Suppressor macrophage treated with lipopolysaccharide for 4 hours (primary cell): Measurements from ENCODE around the gene UBE2D4.
A peak's percentile ranks its signal among the peaks of the same experiment; 100 is the strongest.
"Not testable (repeated sequence)": the region's sequence is repeated elsewhere in the genome, so short reads cannot be mapped to it uniquely, and the experiment has no call there.

ENCODE experiments used
- DNase-seq: peaks from one replicate; pipeline ENCODE4 v3.0.0-alpha.2; 2020

UBE2D4 gene

GRCh38 chr7:43914795-43915194, 11.4 kb upstream of the UBE2D4 start:
- no peak for DNase-seq

GRCh38 chr7:43915907-43916306, 10.3 kb upstream of the UBE2D4 start:
- DNase-seq = no peak

DNA sequence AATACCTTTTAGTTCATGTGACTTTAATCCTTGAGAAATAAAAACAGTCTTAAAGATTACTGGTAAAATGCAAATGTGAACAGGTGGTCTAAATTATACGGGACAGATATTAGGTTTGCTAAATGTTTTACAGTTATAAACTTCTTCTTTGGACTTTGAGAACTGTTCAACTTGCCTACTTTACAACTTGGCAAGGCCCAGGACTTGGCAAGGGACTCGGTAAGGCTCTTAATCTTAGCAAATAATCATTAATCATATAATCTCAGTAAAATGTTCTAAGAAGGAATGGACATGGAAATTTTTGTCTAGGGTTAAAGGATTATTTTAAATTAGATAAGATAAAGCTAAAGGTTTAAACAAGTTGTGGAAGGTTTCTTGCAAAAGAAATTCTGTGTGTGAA, 4.8 kb upstream of the UBE2D4 start:
- no peak for DNase-seq

GRCh38 chr7:43922726-43923125, 3.5 kb upstream of the UBE2D4 start:
- no peak for DNase-seq

- DNase-seq = no peak
Measured at GRCh38 chr7:43926798-43927123, 525 bp downstream of the UBE2D4 start.

DNA sequence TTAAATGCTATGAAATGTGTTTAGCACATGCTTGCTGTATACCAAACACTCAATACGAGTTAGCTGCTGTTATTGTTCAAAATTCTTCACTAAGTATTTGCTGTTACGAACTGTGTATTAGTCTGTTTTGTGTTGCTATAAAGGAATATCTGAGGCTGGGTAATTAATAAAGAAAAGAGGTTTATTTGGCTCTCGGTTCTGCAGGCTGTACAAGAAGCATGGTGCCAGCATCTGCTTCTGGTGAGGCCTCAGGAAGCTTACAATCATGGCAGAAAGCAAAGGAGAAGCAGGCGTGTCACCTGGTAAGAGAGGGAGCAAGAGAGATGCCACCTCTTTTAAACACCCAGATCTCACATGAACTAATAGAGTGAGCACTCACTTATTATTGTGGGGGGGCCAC, 1.6 kb downstream of the UBE2D4 start:
- no peak for DNase-seq

- DNase-seq = no peak
Measured at GRCh38 chr7:43929529-43930457, 3.6 kb downstream of the UBE2D4 start.

- no peak for DNase-seq
Measured at GRCh38 chr7:43931346-43931745, 5.1 kb downstream of the UBE2D4 start.

- no peak for DNase-seq
Measured at GRCh38 chr7:43933902-43934560, 7.8 kb downstream of the UBE2D4 start.

DNA sequence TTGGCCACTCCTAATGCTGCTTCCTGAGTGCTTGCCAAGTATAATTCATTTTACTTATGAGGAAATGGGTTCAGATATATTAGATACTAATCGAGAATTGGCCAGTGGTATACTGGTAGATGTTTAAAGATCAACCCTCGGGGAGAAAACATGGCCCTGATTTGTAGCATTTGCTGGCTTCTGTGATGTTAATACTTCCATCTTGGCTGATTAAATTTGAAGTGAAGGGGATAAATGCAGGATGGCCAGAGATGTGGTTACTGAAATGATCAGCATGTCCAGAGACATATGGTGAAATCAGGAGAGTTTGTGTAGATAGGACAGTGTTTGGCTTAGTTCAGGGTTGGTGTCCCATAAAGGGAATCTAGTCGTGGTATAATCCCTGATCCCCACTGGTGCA, 11.2 kb downstream of the UBE2D4 start:
- DNase-seq = no peak

DNA sequence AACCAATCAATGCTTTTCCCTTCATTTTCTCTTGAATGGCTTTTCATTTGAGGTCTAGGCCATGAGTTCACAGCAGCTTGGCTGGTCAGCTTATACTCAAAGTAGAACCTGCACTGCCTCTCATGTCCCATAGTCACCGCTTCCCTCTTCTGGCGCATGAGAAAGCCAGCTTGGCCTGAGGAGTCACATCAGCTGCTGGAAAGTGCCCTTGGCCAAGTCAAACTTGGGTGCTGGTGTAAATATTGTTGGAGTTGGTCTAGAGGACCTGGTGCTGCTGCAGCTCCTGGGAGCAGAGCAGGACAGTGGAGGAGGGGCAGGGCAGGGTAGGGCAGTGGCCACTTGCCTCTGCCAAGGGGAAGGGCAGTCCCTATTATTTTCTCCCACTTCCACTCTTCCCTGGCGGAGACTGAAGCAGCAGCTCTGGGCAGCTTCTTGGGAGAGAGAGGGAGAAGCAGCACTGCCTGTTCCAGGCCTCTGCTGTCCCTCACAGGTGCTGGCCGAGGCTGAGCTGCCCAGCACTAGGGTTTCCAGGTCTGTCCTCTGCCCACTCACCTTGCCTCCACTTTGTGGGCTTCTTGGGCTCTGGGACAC, 12.8 kb downstream of the UBE2D4 start:
- DNase-seq = no peak

- no peak for DNase-seq
Measured at GRCh38 chr7:43942250-43942649, 16.0 kb downstream of the UBE2D4 start.

GRCh38 chr7:43942997-43943396, 16.8 kb downstream of the UBE2D4 start:
- DNase-seq = no peak

DNA sequence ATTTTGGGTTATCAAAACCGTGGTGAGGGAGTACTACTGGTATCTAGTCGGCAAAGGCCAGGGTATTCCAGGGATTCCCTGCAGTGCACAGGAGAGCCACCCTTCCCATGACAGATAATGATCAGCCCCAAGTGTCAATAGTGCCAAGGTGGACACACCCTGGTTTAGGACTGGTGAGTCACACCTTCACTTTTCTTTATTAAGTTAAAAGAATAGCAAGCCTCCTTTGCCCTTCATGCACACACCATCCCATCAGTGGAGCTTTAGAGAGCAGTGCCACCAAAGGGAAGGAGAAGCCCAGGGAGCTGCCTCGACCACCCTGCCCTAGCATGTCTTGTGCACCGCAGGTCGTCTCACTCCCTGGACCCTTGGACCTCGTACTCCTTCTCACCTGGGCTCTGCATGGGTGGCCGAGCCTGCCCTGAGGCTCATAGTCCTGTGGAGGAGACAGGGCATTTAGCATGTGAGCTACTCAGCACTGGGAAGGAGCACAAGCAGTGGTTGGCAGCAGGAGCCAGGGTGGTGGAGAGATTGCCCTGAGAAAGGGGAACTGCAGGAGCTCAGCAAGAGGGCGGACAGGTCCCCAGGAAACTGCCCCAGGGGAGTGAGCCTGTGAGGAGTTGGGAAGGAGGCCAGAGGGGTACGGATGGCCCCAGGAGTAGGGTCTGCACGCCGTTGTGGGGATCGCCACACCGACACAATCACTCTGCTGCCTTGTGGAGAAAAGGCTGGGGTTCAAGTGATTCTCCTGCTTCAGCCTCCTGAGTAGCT, 17.4 kb downstream of the UBE2D4 start:
- DNase-seq = no peak

- no peak for DNase-seq
Measured at GRCh38 chr7:43944286-43944685, 18.1 kb downstream of the UBE2D4 start.

DNA sequence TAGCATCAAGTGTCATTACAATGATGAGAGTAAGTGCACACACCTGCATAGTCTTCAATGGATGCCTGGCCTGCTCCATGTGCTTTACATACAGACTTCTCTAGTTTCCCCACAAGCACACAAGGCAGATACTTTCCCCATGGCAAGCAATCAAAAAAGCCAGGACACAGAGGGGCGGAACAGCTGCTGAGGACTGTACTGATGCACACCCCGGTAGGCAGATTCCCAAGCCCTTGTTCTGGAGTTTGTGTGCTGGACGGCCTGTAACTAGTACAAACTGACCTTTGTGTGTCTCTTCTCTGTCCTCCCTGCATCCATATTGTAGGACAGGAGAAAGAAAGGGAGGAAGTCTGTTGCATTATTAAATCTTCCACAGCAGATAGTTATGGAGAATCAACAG, 25.8 kb downstream of the UBE2D4 start:
- no peak for DNase-seq

- no peak for DNase-seq
Measured at GRCh38 chr7:43953071-43953470, 26.8 kb downstream of the UBE2D4 start.

DNA sequence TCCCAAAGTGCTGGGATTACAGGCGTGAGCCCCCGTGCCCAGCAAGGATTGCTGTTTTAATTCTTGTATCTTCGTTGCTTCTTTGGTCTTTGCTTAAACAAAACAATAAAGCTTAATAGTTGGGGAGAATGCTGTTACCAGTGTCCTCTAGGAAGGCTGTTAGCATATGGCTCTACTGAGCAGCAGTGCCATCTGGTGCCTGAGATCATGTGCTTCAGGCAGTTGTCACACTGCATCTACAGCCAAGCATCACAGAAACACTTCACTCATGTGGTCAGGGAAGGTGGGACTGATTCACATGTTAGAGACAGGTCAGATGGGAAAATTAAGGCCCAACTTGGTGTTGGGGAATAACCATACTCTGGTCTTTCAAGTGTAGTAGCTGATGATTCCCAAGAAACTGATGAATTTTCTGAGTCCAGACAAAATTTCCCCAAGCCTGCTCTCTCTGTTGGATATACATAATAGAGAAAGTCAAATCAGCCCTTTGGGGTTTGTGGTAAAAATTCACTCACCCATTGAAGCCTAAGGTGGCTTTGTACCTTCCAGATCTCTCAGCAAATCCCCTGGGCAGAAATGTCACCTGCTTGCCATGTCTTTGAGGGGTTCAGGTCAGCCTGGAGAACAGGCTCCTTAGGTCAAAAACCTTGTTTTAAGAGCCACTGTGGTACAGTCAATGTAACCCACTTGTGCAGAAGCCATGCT, 28.4 kb downstream of the UBE2D4 start:
- peak; percentile 17 for DNase-seq

GRCh38 chr7:43956027-43956426, 29.8 kb downstream of the UBE2D4 start:
- DNase-seq = no peak

DNA sequence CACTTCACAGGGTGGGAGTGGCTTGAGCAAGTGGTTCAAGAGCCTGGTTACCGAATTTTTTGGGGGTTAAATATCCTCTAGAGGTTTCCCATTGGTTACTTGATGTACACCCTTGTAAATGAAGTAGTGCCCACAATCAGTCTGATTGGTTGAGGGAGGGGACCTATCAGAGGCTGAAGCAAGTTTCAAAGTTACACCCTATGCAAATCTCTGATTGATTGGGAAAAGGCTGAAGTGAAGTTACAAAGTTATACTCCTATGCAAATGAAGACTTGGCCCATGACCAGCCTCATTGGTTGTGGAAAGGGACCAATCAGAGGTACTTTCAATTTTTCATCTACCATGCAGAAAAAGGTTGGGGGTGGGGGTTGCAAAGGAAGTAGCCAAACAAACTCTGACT, 34.7 kb downstream of the UBE2D4 start:
- no peak for DNase-seq

DNA sequence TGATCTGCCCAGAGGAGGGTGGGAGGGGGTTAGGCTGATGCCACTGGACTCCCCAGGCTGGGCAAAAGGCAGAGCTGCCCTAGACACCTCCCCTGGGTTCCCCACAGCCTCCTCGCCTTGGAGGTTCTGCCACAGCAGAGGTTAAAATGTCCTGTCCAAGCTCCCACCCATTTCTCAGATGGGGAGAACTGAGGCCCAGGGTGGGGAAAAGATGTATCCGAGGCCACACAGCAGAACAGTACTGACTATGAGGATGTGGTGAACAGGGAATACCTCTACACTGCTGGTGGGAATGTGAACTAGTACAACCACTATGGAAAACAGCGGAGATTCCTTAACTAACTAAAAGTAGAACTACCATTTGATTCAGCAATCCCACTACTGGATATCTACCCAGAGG, 40.2 kb downstream of the UBE2D4 start:
- not testable (repeated sequence) for DNase-seq

DNA sequence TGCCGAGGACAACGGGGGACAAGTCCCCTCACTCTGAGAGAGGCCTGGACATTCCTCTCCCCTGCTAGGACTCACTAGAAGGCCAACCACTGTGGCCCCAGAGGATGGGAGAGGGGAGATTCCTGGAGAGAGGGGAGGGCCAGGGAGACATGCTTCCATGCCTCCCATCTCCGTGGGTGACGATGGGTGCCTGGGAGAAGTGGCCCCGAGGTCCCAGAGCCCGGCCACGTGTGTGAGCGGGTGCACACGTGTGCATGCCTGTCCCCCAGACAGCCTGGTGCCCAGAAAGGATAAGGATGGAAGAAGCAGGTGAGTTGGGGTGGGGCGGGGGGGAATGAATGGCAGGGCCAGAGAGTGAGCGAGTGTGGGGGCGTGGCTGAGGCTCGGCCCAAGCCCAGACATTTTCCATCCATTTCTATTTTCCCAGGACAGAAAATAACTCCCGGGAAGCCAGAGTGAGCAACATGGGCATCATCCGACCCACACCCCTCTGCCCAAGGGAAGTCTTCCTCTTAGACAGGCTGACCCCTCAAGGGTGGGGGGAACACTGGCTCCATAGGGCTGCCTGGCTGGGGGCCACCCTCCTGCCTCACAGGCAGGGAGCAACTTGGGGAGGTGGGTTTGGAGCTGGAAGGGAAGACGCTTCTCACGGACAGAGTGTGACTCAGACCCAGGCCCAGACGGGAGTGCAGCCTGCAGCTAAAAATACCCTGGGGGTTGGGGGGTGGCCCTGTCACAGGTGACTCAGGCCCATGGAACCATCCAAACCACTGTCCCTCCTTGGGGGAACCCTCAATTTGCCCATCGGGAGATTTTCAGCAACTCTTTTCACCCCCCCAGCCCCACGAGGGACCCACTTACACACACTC, 42.2 kb downstream of the UBE2D4 start:
- not testable (repeated sequence) for DNase-seq
